HG03565 (cell line): ENCODE results near the gene ATF3.

Experiments
- ATAC-seq: cut with Tn5 transposase; IDR thresholded peaks from one replicate; pipeline ENCODE4 v1.9.1; 2021; ENCODE audit warnings: mild to moderate bottlenecking, moderate library complexity; ENCODE audit not compliant: unreplicated experiment

The ATF3 gene, protein sequence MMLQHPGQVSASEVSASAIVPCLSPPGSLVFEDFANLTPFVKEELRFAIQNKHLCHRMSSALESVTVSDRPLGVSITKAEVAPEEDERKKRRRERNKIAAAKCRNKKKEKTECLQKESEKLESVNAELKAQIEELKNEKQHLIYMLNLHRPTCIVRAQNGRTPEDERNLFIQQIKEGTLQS

DNA sequence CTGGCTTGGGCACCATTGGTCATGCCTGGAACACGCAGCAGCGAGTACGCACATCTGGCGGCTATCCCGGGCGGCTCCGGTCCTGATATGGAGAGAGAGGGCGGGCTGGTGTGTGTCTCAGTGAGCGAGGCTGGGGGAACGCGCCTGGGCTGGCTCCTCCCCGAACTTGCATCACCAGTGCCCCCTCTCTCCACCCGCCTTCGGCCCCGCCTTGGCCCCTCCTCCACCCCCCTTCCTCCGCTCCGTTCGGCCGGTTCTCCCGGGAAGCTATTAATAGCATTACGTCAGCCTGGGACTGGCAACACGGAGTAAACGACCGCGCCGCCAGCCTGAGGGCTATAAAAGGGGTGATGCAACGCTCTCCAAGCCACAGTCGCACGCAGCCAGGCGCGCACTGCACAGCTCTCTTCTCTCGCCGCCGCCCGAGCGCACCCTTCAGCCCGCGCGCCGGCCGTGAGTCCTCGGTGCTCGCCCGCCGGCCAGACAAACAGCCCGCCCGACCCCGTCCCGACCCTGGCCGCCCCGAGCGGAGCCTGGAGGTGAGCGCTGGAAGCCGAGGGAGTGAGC lies at the start of gene ATF3:
ATF3 (plus strand) TSS at position 370 of the 567 bp plus-strand sequence. CDS start 6,261 bp downstream, outside the sequence.
- peak; percentile 48 for ATAC-seq

DNA sequence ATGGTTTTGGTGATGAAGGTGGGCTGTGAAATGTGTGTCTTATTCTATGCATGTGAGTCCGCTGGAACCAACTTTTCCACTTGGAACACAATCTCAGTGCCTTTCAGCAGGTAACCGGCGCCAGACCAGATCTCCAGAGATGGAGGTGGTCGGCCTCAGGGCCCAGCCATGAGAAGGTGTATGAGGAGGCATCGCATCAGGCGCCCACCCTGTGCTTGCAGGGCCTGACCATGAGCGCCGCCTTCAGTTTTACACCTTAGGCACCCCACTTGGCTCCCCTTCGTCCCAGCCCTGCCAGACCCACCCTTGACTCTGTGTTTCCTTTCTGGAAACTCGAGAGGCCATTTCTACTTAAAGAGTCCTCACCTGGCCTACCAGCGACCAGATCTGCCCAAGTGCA lies 48.6 kb upstream of the ATF3 start:
- no peak for ATAC-seq

DNA sequence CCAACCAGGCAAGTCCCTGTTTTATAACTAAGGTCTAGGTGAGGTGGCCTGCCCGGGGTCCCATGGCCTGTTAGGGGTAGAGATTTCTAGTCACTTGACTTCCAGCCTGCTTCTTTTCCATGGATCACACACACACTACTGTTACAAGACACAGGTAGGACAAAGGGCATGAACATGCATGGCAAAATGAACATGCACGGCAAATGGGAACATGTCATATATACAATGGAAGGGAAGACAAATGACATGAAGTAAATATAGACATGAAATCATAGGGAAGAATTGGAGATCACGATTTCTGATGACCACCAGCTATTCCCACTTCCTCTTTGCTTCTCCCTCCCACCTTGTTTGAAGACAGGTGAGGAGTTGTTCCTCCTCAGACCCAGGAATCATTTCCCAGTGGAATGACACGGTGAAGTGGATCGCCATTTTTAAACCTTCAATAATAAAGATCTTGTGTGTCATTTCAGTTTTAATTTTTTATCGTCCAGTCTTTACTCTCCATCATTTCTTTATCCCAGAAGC lies 47.6 kb upstream of the ATF3 start:
- no peak for ATAC-seq

DNA sequence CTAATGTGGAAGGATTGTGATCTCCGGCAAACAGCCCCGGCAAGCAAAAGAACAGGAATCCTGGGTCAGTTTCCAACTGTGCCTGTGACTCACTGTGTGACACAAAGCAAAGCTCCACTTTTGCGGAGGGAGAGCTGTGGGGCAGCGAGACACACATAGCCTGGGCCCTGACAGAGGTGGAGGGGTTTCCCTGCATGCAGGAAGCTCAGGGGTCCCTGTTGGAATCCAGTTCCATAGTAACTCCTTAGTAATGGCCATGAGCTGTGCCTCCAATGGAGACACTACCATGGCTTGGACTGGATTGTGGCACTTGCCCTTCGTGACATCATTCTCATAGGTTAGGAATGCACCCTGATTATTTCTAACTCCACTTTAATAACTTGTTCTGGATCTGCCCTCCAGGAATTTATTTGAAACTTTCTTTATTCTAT lies 47.0 kb upstream of the ATF3 start:
- ATAC-seq: no peak

GRCh38 chr1:212562771-212563170 lies 45.8 kb upstream of the ATF3 start:
- ATAC-seq: no peak

GRCh38 chr1:212565079-212565478 lies 43.5 kb upstream of the ATF3 start:
- no peak for ATAC-seq

GRCh38 chr1:212565571-212566305 lies 42.8 kb upstream of the ATF3 start:
- ATAC-seq: no peak

- peak; percentile 99 for ATAC-seq
Measured at GRCh38 chr1:212566522-212567479, 41.8 kb upstream of the ATF3 start.

DNA sequence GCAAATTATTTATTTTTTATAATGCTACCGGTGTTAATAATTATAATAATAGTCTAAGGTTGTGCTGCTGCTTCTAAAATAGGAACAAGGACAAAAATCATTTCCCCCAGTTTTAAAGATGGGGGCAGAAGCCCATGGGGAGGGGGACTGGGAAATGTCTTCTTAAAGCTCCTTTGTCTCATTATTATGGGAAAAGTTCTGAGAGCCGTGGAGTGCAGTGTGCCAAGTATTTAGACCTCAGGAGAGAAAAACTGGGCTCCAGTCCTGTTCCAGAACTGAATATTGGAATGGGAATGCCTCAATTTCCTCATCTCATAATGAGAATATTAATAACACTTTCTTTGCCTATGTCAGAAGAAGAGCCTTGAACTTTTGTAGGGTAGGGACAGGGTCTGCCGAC lies 40.9 kb upstream of the ATF3 start:
- no peak for ATAC-seq

GRCh38 chr1:212568978-212569537 lies 39.5 kb upstream of the ATF3 start:
- ATAC-seq: no peak

- no peak for ATAC-seq
Measured at GRCh38 chr1:212574732-212575131, 33.8 kb upstream of the ATF3 start.

DNA sequence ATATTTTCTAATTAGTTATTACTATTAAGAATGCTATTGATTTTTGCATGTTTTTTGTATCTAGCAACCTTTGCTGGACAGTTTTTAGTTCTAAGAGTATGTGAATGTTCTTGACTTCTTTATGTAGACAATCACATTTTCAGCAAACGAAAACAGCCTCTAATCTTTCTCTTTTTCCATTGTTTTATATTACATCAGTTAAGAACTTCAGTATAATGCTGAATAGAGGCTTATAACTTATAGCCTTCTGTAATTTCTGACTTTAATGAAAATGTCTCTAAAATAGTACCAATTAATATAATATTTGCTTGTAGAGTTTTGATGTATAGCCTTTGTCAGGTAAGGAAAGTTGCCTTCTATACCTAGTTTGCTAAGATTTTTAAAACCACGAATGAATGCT lies 33.2 kb upstream of the ATF3 start:
- ATAC-seq: no peak

DNA sequence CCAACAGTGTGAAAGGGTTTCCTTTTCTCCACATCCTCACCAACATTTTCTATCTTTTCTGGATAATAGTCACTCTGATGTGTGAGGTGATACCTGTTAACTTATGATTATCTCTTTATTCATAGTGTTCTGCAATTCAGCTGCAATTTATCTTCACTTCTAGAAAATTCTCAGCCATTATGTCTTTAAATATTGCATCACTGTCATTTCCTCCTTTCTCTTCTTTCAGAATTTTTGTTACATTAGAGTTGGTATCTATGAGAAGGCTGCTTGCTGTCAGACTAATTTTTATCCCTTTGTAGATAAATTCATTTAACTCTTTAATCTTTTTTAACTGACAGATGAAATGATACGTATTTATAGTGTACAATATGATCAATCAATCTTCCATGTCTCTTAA lies 30.5 kb upstream of the ATF3 start:
- no peak for ATAC-seq

- ATAC-seq: no peak
Measured at GRCh38 chr1:212581034-212581433, 27.5 kb upstream of the ATF3 start.

- ATAC-seq: no peak
Measured at GRCh38 chr1:212582291-212582690, 26.3 kb upstream of the ATF3 start.

- ATAC-seq: no peak
Measured at GRCh38 chr1:212582808-212583615, 25.5 kb upstream of the ATF3 start.

GRCh38 chr1:212583643-212584042 lies 24.9 kb upstream of the ATF3 start:
- no peak for ATAC-seq

- ATAC-seq: no peak
Measured at GRCh38 chr1:212584092-212584886, 24.3 kb upstream of the ATF3 start.

DNA sequence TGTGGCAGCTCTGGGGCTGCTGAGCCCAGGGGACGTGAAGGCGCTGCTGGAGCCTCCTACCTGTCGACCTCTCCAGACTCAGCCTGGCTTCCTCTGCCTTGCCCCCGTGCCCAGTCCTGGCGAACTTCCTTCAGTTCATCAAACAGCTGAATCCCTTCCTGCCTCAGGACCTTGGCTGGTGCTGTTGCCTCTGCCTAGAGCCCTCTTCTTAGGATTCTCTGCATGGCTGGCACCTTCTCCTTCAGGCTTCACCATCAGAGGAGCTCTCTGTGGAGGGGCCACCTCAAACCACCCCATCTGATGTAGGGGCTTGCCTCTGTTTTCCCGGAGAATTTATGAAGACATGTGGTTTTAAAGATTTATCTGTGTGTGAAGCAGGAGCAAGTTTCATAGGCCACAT lies 23.4 kb upstream of the ATF3 start:
- ATAC-seq: no peak
